Measurements from ENCODE around the gene PTPRN2. TPM values are rescaled to one million over a fixed set of nuclear protein-coding genes. Genes with fewer than 3 reads are reported as not detected.

PTPRN2 gene
- total and polyA plus RNA-seq, 8 donors, result 12.2 to 49.2 (median 31.8) TPM

DNA sequence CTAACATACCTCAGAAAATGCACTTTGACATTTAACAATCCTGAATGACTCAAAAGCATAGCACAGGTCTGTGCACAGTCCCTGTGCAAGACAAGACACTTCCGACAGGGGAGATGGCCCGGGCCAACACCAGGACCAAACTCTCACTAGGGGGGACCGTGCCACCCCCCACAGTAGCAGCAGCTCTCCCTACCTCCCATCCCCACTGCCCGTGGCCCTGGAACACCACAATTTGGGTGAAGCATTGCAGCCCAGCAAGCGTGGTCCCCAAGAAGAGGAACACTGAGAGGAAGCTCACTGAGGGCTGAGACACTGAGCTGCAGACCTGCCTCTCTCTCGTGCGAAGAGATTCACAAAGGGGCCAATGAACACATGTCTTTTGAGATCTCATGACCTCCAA lies 26.0 kb downstream of the PTPRN2 start:
- 88 to 92% methylated on average over 7 of the region's 7 CpGs for WGBS, 2 donors
- DNase-seq (no peak), FAIRE-seq (no peak), ATAC-seq (no peak)
- no peak overlapping the region for H3K27ac ChIP-seq
- no peak overlapping the region for H3K4me3 ChIP-seq
- TF ChIP-seq, protein P1, sequence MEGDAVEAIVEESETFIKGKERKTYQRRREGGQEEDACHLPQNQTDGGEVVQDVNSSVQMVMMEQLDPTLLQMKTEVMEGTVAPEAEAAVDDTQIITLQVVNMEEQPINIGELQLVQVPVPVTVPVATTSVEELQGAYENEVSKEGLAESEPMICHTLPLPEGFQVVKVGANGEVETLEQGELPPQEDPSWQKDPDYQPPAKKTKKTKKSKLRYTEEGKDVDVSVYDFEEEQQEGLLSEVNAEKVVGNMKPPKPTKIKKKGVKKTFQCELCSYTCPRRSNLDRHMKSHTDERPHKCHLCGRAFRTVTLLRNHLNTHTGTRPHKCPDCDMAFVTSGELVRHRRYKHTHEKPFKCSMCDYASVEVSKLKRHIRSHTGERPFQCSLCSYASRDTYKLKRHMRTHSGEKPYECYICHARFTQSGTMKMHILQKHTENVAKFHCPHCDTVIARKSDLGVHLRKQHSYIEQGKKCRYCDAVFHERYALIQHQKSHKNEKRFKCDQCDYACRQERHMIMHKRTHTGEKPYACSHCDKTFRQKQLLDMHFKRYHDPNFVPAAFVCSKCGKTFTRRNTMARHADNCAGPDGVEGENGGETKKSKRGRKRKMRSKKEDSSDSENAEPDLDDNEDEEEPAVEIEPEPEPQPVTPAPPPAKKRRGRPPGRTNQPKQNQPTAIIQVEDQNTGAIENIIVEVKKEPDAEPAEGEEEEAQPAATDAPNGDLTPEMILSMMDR (IDR thresholded peaks at IDR 0.05), result no peak
- no peaks in the 10 kb centered on the region for H3K9me3 ChIP-seq
- peaks cover 0 to 18% (median 9%) of the 10 kb centered on the region in 3 donors for H3K4me1 ChIP-seq
- no peaks in the 10 kb centered on the region for H3K27me3 ChIP-seq
- intact Hi-C loops (cut with DNase I), result no loop called here
- no peaks in the 10 kb centered on the region for H3K36me3 ChIP-seq

DNA sequence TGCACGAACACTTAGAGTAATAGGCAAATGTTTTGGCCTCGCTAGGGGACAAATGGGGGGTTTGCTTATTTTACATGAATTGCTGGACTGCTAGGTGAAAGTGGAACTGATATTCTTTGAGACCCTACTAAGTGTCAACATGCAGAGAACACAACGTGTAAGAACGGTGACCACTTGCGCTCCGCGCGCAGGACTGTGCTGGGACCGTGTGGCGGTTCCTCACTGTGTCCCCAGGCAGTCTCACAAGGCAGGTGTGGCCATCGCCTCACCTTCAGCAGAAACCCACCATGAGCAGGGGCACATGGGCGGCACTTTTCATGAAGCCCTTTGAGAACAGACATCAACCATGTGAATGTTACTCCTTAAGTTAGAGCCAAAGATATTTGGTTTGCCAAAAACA lies 27.2 kb downstream of the PTPRN2 start:
- FAIRE-seq, result no peak
- DNase-seq, result no peak
- no peak for ATAC-seq
- TF ChIP-seq, protein P1 (IDR thresholded peaks at IDR 0.05), result no peak
- no peak overlapping the region for H3K27ac ChIP-seq
- no peaks in the 10 kb centered on the region for H3K9me3 ChIP-seq
- H3K4me3 ChIP-seq, result no peak overlapping the region
- H3K27me3 ChIP-seq, result no peaks in the 10 kb centered on the region
- no peaks in the 10 kb centered on the region for H3K36me3 ChIP-seq
- intact Hi-C loops (cut with DNase I), result no loop called here
- WGBS, 2 donors, result 96 to 97% methylated on average over 12 of the region's 12 CpGs
- H3K4me1 ChIP-seq, result peaks cover 0 to 6% (median 0%) of the 10 kb centered on the region in 3 donors

DNA sequence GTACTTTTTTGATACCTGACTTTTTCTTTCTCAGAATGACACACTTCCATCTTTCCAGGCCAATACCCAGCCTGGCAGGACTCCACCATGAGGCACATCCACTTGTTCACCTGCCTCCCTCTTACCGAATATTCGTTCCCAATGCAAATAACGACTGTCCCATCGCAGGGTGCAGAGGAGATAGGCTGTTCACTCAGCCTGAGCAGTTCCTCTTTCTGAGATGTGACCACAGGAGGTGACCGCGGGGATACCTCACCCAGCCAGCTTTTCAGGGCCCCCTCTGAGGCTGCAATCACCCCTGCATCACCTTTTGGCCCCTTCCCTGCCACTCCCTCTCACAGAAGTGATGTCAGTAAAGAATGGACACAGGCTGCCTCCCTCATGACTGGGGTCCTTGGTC lies 28.3 kb downstream of the PTPRN2 start:
- ATAC-seq, result no peak
- intact Hi-C loops (cut with DNase I), result no loop called here
- no peak for DNase-seq
- Histone ChIP-seq H3K27ac (no peak overlapping the region), H3K4me1 (no peaks in the 10 kb centered on the region), H3K4me3 (no peak overlapping the region), H3K9me3 (no peaks in the 10 kb centered on the region), H3K36me3 (no peaks in the 10 kb centered on the region), H3K27me3 (no peaks in the 10 kb centered on the region)
- 78 to 85% methylated on average over 6 of the region's 6 CpGs for WGBS, 2 donors
- no peak for FAIRE-seq
- TF ChIP-seq, protein P1 (IDR thresholded peaks at IDR 0.05), result no peak

DNA sequence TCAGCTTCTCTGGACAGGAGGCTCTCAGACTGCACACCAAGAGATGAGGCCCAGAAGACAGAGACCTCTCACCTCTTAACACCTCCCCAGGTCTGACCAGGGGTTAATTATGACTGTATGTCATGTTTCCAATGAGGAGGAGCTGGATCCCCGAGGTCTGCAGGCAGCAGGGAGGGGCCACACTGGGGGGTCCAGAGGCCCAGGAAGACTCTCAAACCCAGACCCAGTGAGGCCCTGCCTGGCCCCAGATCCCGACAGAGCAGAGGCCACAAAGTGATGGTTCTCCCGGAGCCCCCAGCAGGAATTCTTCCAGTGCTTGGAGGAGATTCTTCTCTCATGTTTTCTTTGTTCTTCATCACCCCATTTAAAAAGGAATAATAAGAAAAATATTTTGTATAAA lies 28.8 kb downstream of the PTPRN2 start:
- H3K27me3 ChIP-seq, result no peaks in the 10 kb centered on the region
- no peak overlapping the region for H3K4me3 ChIP-seq
- TF ChIP-seq, protein P1 (IDR thresholded peaks at IDR 0.05), result no peak
- 65 to 67% methylated on average over 3 of the region's 3 CpGs for WGBS, 2 donors
- DNase-seq (no peak), FAIRE-seq (no peak), ATAC-seq (no peak)
- H3K4me1 ChIP-seq, result no peaks in the 10 kb centered on the region
- intact Hi-C loops (cut with DNase I), result no loop called here
- H3K36me3 ChIP-seq, result no peaks in the 10 kb centered on the region
- H3K9me3 ChIP-seq, result no peaks in the 10 kb centered on the region
- no peak overlapping the region for H3K27ac ChIP-seq

DNA sequence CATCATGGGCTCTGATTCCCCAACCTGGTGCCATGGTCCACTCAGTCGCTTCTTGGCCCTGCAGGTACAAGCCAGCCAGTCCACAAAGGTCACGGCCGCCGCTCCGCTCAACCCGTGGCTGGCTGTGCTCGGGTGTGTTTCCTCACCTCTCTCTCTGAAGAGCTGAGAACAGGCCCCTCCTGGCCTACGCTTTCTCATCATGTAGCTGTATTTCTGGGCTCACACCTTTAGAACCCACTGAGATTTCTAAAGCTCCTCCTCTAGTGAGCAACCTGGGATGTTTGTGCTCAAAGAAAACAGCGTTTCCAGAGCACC lies 30.2 kb downstream of the PTPRN2 start:
- Histone ChIP-seq H3K36me3 (no peaks in the 10 kb centered on the region), H3K27ac (no peak overlapping the region), H3K27me3 (no peaks in the 10 kb centered on the region), H3K4me3 (no peak overlapping the region), H3K4me1 (no peaks in the 10 kb centered on the region), H3K9me3 (no peaks in the 10 kb centered on the region)
- DNase-seq (no peak), FAIRE-seq (no peak), ATAC-seq (no peak)
- intact Hi-C loops (cut with DNase I), result no loop called here
- WGBS, 2 donors, result 93 to 95% methylated on average over 9 of the region's 9 CpGs
- TF ChIP-seq, protein P1 (IDR thresholded peaks at IDR 0.05), result no peak
